Stimulated activated CD8-positive, alpha-beta memory T cell treated with anti-CD3 and anti-CD28 coated beads, Interleukin-7, amount 100 ng/mL, for 48 hours (primary cell): ENCODE measurements around the gene GMIP.
"Not testable (repeated sequence)": the region's sequence is repeated elsewhere in the genome, so short reads cannot be mapped to it uniquely, and the experiment has no call there.

ENCODE experiments used
- DNase-seq, 2 donors: peaks; one replicate each; pipeline ENCODE4 v3.0.0-alpha.2; 2020; ENCODE audit warnings: low read depth in 1 of 2; ENCODE audit errors: extremely low read depth in 1 of 2

The GMIP gene, protein sequence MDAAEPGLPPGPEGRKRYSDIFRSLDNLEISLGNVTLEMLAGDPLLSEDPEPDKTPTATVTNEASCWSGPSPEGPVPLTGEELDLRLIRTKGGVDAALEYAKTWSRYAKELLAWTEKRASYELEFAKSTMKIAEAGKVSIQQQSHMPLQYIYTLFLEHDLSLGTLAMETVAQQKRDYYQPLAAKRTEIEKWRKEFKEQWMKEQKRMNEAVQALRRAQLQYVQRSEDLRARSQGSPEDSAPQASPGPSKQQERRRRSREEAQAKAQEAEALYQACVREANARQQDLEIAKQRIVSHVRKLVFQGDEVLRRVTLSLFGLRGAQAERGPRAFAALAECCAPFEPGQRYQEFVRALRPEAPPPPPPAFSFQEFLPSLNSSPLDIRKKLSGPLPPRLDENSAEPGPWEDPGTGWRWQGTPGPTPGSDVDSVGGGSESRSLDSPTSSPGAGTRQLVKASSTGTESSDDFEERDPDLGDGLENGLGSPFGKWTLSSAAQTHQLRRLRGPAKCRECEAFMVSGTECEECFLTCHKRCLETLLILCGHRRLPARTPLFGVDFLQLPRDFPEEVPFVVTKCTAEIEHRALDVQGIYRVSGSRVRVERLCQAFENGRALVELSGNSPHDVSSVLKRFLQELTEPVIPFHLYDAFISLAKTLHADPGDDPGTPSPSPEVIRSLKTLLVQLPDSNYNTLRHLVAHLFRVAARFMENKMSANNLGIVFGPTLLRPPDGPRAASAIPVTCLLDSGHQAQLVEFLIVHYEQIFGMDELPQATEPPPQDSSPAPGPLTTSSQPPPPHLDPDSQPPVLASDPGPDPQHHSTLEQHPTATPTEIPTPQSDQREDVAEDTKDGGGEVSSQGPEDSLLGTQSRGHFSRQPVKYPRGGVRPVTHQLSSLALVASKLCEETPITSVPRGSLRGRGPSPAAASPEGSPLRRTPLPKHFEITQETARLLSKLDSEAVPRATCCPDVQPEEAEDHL

DNA sequence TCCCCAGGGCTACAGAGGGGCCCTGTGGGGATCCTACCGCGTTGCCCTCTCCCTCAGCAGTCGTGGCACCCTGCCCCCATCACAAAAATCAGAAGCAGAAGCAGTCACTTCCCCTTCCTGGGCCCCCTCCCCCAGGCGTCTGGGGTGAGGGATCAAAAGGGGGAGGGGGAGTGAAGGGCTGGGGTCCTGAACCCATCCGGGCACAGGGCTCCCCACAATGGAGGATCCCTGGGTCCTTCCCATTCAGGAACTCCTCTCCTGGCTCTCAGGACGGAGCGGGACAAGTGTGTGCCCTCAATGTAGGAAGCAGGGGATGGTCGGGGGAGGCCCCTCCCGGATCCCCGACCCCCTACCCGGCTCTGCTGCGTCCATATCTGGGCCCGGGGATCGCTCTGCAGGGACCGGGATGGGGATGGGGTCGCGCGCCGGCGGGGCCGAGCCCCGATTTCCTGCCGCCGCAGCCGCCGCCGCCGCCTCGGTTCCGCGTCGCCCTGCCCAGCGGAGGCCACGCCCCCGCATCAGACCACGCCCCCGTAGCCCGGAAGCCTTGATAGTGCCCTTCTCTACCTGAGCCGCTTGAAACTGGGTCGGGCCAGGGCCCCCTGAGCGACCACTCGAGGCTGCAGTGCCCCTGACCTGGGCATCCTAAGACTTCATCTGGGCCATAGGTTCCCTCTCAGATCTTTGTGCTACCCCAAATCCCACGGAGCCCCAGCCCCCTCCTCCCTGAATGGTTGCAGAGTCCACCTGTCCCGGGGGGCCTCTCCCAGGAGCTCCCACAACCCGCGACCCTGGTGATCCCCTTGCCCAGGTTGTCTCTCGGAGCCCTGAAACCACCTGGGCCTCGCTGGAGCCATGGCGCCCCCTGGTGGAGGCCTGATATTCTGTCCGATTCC is at the start of gene GMIP:
TSS of gene GMIP (minus strand) at position 500 of the 896 bp plus-strand sequence. CDS start at position 372, 128 bp downstream.
- peak; percentile 75 to 78 for DNase-seq

DNA sequence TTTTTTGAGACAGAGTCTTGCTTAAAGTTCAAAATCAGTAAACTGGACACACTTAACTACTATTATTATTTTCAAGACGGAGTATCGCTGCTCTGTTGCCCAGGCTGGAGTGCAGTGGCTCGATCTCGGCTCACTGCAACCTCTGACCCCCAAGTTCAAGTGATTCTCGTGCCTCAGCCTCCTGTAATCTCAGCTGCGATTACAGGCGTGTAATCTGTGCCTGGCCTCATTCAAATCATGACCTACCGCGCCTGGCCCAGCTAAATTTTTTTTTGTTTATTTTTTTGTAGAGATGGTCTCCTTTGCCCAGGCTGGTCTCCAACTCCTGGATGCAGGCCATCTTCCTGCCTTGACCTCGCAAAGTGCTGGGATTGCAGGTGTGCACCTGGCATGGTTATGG is 48.2 kb upstream of the GMIP start:
- DNase-seq, result no peak

GRCh38 chr19:19689023-19689422 is 45.6 kb upstream of the GMIP start:
- not testable (repeated sequence) for DNase-seq

GRCh38 chr19:19687090-19687489 is 43.6 kb upstream of the GMIP start:
- no peak for DNase-seq

GRCh38 chr19:19686580-19686979 is 43.1 kb upstream of the GMIP start:
- no peak for DNase-seq

DNA sequence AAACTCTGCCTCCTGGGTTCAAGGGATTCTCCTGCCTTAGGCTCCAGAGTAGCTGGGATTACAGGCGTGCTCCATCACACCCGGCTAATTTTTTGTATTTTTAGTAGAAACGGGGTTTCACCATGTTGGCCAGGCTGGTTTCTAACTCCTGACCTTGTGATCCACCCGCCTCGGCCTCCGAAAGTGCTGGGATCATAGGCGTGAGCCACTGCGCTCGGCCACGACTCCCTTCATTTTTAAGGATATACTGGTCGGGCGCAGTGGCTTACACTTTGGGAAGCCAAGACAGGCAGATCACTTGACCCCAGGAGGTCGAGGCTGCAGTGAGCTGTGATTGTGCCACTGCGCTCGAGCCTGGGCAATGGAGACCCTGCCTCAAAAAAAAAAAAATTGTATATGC is 42.7 kb upstream of the GMIP start:
- DNase-seq, result not testable (repeated sequence)

DNA sequence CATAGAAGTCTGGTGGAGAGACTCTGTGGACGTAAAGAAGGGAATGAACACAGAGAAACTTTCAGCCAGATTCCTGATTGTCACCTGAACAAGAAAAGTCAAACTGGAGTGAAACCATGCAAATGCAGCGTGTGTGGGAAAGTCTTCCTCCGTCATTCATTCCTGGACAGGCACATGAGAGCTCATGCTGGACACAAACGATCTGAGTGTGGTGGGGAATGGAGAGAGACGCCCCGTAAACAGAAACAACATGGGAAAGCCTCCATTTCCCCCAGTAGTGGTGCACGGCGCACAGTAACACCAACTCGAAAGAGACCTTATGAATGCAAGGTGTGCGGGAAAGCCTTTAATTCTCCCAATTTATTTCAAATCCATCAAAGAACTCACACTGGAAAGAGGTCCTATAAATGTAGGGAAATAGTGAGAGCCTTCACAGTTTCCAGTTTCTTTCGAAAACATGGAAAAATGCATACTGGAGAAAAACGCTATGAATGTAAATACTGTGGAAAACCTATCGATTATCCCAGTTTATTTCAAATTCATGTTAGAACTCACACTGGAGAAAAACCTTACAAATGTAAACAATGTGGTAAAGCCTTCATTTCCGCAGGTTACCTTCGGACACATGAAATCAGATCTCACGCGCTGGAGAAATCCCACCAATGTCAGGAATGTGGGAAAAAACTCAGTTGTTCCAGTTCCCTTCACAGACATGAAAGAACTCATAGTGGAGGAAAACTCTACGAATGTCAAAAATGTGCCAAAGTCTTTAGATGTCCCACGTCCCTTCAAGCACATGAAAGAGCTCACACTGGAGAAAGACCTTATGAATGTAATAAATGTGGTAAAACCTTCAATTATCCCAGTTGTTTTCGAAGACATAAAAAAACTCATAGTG is 36.0 kb upstream of the GMIP start:
- DNase-seq, result no peak

GRCh38 chr19:19677579-19677978 is 34.1 kb upstream of the GMIP start:
- DNase-seq, result no peak

DNA sequence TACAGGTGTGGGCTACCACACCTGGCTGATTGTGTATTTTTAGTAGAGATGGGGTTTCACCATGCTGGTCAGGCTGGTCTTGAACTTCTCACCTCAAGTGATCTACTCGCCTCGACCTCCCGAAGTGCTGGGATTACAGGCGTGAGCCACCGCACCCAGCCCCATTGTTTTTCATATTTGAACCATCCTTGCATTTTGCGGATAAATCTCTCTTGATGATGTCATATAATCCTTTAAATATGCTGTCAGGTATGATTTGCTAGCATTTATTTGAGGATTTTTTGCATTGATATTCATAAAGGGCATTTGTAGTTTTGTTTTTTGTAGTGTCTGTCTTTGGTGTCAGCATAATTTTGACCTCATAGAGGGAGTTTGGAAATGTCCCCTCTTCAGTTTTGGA is 30.9 kb upstream of the GMIP start:
- DNase-seq, result no peak

- DNase-seq, result no peak
Measured at GRCh38 chr19:19672816-19673215, 29.4 kb upstream of the GMIP start.

GRCh38 chr19:19670070-19670551 is 26.7 kb upstream of the GMIP start:
- no peak for DNase-seq

- peak; percentile 91 to 98 for DNase-seq
Measured at GRCh38 chr19:19668230-19669012, 25.0 kb upstream of the GMIP start, which contains the start of gene ZNF101. Gene ZNF101, plus strand, starts transcription at chr19:19668839. Its CDS starts 125 bp downstream, at chr19:19668964.

DNA sequence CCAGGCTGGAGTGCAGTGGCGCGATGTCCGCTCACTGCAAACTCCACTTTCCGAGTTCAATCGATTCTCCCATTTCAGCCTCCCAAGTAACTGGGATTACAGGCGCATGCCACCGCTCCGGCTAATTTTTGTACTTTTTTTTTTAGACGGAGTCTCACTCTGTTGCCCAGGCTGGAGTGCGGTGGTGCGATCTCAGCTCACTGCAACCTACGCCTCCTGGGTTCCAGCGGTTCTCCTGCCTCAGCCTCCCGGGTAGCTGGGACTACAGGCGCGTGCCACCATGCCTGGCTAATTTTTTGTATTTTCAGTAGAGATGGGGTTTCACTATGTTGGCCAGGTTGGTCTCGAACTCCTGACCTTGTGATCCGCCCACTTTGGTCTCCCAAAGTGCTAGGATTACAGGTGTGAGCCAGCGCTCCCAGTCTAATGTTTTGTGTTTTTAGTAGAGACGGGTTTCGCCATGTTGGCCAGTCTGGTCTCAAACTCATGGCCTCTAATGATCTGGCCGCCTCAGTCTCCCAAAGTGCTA is 22.0 kb upstream of the GMIP start:
- DNase-seq, result not testable (repeated sequence)

DNA sequence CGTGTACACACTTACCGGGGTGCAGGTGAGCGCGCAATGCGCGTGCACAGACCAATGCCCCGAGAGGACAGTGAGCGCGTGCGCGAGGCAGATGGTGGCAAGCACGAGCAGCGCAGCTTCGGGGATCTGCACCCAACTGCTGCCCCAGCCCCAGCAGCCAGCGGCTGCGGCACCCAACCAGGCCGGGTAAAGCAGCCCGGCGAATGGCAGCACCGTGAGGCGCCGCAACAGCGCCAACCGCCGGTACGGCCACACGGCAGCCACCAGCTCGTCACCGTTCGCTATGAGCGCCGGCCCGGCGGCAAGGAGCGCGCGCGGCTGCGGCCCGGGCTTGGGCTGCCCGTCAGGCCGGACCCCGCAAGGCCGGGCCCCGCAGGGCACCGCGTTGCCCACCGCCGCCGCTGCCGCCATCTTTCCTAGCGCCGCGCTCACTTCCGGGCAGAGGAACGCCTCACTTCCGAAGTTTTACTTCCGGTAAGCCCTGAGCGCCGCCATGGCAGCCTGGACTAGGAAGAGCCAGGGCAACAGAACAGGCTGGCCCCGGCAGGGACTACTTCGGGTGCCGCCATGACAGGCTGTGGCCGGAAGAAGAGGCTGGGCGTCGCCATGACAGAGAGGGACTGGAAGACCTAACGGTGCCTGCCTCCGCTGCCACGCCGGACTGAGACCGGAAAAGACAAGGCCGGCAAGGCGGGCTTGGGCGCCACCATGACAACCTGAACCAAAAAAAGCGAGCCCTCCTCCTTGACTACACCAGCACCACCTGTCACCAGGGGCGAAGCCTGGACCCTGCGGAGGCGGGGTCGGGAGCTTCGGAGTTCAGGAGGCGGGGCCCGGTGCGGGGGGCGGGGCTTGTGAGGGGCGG is 20.0 kb upstream of the GMIP start, which contains the start of gene ATP13A1:
TSS of gene ATP13A1 (minus strand) at position 421 of the 865 bp plus-strand sequence. CDS start at position 411, 10 bp downstream.
- peak; percentile 78 to 94 for DNase-seq

DNA sequence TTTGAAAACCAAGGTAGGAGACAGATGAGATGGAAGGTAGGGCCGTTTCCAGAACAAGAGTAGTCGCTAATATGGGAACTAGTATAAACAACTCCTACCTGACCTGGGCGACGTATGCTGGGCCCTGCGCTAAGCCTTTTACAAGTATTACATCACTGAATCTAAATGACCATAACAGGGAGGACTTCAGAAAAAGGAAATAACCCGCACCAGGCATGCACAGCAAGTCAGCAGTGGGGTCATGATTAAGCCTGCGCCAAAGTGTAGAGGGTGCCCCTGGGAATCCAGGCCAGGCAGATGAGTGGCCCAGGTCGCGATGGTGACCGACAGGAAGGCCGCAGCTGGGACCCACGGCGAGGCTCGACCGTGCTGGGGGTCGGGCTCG is 19.4 kb upstream of the GMIP start:
- DNase-seq, result no peak

DNA sequence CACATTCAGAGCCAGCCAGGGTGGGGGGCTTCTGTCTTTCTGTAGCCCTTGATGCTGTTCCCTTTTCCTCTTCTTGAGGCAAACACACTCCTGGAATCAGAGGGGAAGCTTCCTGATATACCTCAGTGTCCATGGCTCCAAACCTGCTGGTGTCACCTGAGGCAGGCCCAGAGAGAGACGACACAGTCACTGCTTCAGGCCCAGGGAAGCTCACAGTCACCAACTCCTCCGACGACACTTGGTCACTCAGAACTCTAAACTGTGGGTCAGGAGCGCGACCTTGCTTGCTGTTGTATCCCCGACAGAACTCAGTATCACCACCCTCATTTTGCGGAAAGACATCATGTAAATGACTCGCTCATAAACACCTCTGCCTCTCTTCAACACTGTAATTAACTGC is 18.9 kb upstream of the GMIP start:
- DNase-seq, result no peak

- peak in 1 of 2 donors; percentile 52 for DNase-seq
Measured at GRCh38 chr19:19661675-19662251, 18.3 kb upstream of the GMIP start.
